Right lobe of liver (tissue), 6 donors: ENCODE data around the gene GNB3. TPM values are rescaled to one million over a fixed set of nuclear protein-coding genes. Genes with fewer than 3 reads are reported as not detected.
"Not testable (repeated sequence)": the region's sequence is repeated elsewhere in the genome, so short reads cannot be mapped to it uniquely, and the experiment has no call there.

Experiments
- ATAC-seq, 4 donors: fragments of 200-7000 bp; cut with Tn5 transposase; one replicate each; pipeline ENCODE4 v1.9.1; 2020; ENCODE audit warnings: mild to moderate bottlenecking in 4 of 4, moderate library complexity in 4 of 4
- DNase-seq, 3 donors: peaks; one replicate each; pipeline ENCODE4 v3.0.0-alpha.2; 2020
- H3K27ac ChIP-seq, 3 donors: fragments of 200-600 bp; one replicate each; pipeline ENCODE4 v1.8.0; 2022
- H3K27me3 ChIP-seq, 2 donors: fragments of 200-600 bp; one replicate each; pipeline ENCODE4 v1.8.0; 2022
- H3K36me3 ChIP-seq, 4 donors: fragments of 200-600 bp; sonication (generic) in 1 of 4; one replicate each; pipeline versions ENCODE4 v1.5.1 to v1.8.0; 2017 to 2022; ENCODE audit warnings: control low read depth in 1 of 4
- H3K4me1 ChIP-seq, 4 donors: fragments of 200-600 bp; sonication (generic) in 1 of 4; one replicate each; pipeline versions ENCODE4 v1.5.1 to v1.8.0; 2017 to 2022; ENCODE audit warnings: control low read depth in 1 of 4
- H3K4me3 ChIP-seq, 3 donors: fragments of 200-600 bp; one replicate each; pipeline ENCODE4 v1.8.0; 2022
- H3K9me3 ChIP-seq, 4 donors: fragments of 200-600 bp; sonication (generic) in 1 of 4; one replicate each; pipeline versions ENCODE4 v1.5.1 to v1.8.0; 2017 to 2022; ENCODE audit warnings: control low read depth in 1 of 4
- POLR2A ChIP-seq: fragments of 450-650 bp; IDR thresholded peaks from one replicate; pipeline ENCODE4 v1.6.1; 2017; ENCODE audit warnings: antibody characterized with exemption, mild to moderate bottlenecking
- WGBS: methylation state at CpG from one replicate; pipeline ENCODE4 v1.1.6; 2018; ENCODE audit warnings: low coverage, low lambda C conversion rate; ENCODE audit not compliant: insufficient coverage; ENCODE audit errors: missing lambda C conversion rate; 5-methylcytosine and 5-hydroxymethylcytosine counted together
- intact Hi-C, 2 donors: fragments of 100-400 bp; cut with DNase I; formaldehyde crosslinking; loops; one replicate each; pipeline versions ENCODE4 v1.11.2 to v1.14.1; 2022
- total RNA-seq, 6 experiments: library from RNA; depleted of rRNA in 2 of 6; stranded (reverse); fragments of >200 nt in 2 of 6; fragmentation: NEBNext Ultra II Directional in 3 of 6; extraction: Animal tissue kit (Norgen Biotek cat#: 25700) in 3 of 6; gene quantifications; one replicate each; pipeline versions ENCODE4 v1.1.0 to v1.2.4, GENCODE V29; 2016 to 2023
- TF ChIP-seq, protein P1 (sequence below), 4 donors: fragments of 200-600 bp in 3 of 4; fragments of 450-650 bp in 1 of 4; IDR thresholded peaks; one replicate each; pipeline versions ENCODE4 v1.5.1 to v1.8.0; 2016 to 2022; ENCODE audit warnings: antibody characterized with exemption in 4 of 4, mild to moderate bottlenecking in 2 of 4
- donor health status: DM: no; HTN: yes; CAD: no.
- donor health status: DM: no; HTN: no; CAD: no.
- donor health status: DM: no; HTN: no; CAD: no.
- donor health status: DM: no; HTN: yes; CAD: no.
- donor health status: DM: no; HTN: yes; CAD: no.

The GNB3 gene
- total RNA-seq, 6 experiments from 2014 or later = 0.17 to 0.51 (median 0.43) TPM; not detected in 2

DNA sequence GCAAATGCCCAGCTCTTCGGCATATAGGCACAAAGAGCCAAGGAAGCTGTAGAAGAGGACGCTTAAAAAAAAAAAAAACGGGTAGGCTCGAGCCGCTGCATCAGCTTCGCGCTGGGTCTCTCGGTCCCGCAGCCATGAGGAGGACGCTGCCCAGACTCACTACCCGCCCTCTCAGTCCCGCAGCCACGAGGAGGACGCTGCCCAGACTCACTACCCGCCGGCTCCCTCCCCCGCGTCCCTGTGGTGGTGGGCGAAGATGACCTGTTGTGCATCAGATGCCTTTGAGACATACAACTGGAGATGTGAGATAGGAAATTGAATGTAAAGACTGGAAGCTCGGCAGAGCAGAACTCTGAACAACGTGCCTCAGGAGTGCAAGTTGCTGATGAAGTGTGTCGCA, 43.8 kb downstream of the GNB3 start:
- 83% methylated on average over 22 of the region's 22 CpGs for WGBS
- ATAC-seq (no peak), DNase-seq (no peak)
- Histone ChIP-seq H3K4me1 (peaks cover 0 to 28% (median 2%) of the 10 kb centered on the region in 4 donors), H3K27ac (no peak overlapping the region), H3K4me3 (no peak overlapping the region), H3K36me3 (peaks cover 0 to 8% (median 0%) of the 10 kb centered on the region in 4 donors), H3K9me3 (no peaks in the 10 kb centered on the region), H3K27me3 (no peaks in the 10 kb centered on the region)
- intact Hi-C loops = no loop called here
- TF ChIP-seq POLR2A = no peak
- TF ChIP-seq, protein P1, sequence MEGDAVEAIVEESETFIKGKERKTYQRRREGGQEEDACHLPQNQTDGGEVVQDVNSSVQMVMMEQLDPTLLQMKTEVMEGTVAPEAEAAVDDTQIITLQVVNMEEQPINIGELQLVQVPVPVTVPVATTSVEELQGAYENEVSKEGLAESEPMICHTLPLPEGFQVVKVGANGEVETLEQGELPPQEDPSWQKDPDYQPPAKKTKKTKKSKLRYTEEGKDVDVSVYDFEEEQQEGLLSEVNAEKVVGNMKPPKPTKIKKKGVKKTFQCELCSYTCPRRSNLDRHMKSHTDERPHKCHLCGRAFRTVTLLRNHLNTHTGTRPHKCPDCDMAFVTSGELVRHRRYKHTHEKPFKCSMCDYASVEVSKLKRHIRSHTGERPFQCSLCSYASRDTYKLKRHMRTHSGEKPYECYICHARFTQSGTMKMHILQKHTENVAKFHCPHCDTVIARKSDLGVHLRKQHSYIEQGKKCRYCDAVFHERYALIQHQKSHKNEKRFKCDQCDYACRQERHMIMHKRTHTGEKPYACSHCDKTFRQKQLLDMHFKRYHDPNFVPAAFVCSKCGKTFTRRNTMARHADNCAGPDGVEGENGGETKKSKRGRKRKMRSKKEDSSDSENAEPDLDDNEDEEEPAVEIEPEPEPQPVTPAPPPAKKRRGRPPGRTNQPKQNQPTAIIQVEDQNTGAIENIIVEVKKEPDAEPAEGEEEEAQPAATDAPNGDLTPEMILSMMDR (IDR thresholded peaks at IDR 0.05) = no peak

DNA sequence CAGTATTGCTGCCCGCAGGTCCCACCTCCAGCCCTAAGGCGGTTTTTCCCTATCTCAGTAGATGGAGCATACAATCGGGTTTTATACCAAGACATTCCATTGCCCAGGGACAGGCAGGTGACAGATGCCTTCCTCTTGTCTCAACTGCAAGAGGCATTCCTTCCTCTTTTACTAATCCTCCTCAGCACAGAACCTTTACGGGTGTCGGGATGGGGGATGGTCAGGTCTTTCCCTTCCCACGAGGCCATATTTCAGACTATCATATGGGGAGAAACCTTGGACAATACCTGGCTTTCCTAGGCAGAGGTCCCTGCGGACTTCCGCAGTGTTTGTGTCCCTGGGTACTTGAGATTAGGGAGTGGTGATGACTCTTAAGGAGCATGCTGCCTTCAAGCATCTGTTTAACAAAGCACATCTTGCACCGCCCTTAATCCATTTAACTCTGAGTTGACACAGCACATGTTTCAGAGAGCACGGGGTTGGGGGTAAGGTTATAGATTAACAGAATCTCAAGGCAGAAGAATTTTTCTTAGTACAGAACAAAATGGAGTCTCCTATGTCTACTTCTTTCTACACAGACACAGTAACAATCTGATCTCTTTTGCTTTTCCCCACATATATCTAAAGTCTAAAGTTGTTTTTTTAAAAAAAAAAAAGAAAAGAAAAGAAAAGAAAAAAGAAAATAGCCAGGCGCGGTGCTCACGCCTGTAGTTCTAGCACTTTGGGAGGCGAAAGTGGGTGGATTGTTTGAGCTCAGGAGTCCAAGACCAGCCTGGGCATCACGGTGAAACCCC, 45.7 kb downstream of the GNB3 start:
- peaks cover 0 to 22% (median 2%) of the 10 kb centered on the region in 4 donors for H3K4me1 ChIP-seq
- H3K9me3 ChIP-seq, H3K4me3 ChIP-seq, DNase-seq, H3K36me3 ChIP-seq, ATAC-seq, H3K27ac ChIP-seq, intact Hi-C loops, H3K27me3 ChIP-seq: not testable (repeated sequence)
- WGBS = 71% methylated on average over 8 of the region's 15 CpGs

DNA sequence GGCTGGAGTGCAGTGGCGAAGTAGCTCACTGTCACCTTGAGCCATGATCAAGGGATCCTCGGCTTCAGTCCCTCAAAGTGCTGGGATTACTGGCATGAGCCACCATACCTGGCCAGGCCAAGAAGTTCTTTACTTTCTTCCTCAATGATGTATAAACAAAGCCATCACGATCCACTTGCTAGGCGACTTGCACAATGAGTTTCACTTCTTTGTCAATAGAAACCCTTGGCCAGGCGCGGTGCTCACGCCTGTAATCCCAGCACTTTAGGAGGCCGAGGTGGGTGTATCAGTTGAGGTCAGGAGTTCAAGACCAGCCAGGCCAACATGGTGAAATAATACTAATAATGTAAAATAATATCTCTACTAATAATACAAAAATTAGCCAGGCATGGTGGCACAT, 46.7 kb downstream of the GNB3 start:
- ATAC-seq (no peak), DNase-seq (no peak)
- H3K4me1 ChIP-seq = peaks cover 0 to 27% (median 2%) of the 10 kb centered on the region in 4 donors
- no peaks in the 10 kb centered on the region for H3K27me3 ChIP-seq
- intact Hi-C loops = no loop called here
- no peaks in the 10 kb centered on the region for H3K9me3 ChIP-seq
- 41% methylated on average over 8 of the region's 8 CpGs for WGBS
- TF ChIP-seq, protein P1 (IDR thresholded peaks at IDR 0.05) = no peak
- no peak for TF ChIP-seq POLR2A
- H3K4me3 ChIP-seq = no peak overlapping the region
- no peak overlapping the region for H3K27ac ChIP-seq
- peaks cover 0 to 8% (median 0%) of the 10 kb centered on the region in 4 donors for H3K36me3 ChIP-seq

DNA sequence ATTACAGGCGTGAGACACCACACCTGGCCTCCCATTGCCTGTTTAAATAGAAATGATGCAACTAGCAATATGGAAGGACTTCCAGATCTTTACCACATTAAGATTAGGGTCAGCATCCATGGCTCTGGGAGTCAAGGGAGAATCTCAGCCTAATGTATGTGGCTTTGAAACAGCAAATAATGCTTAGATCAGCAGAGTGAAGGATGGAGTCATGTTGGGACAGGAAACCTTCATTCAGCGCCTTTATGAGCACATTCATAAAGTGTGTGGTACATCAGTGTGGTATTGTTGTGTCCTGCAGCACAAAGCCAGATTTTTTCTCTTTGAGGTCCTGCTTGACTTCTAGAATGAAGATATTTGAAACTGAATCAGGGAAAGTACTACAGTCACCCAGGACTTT, 47.6 kb downstream of the GNB3 start:
- H3K9me3 ChIP-seq = no peaks in the 10 kb centered on the region
- ATAC-seq (no peak), DNase-seq (no peak)
- peaks cover 0 to 27% (median 2%) of the 10 kb centered on the region in 4 donors for H3K4me1 ChIP-seq
- H3K36me3 ChIP-seq = peaks cover 0 to 8% (median 0%) of the 10 kb centered on the region in 4 donors
- WGBS = 86% methylated on average over 1 of the region's 2 CpGs
- no peak overlapping the region for H3K27ac ChIP-seq
- no peak for TF ChIP-seq POLR2A
- intact Hi-C loops = no loop called here
- H3K4me3 ChIP-seq = no peak overlapping the region
- no peaks in the 10 kb centered on the region for H3K27me3 ChIP-seq

DNA sequence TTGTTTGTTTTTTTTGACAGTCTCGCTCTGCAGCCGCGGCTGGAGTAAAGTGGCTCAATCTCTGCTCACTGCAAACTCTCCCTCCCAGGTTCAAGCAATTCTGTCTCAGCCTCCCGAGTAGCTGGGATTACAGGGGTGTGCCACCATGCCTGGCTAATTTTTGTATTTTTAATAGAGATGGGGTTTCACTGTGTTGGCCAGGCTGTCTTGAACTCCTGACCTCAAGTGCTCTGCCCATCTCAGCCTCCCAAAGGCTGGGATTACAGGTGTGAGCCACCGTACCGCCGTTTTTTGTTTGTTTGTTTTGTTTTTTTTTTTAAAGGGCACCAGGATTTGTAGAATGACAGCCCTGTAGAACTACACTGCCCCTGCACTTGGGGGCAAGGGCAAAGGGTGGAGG, 48.1 kb downstream of the GNB3 start:
- H3K27ac ChIP-seq, H3K27me3 ChIP-seq, intact Hi-C loops, H3K4me3 ChIP-seq, DNase-seq, ATAC-seq, H3K9me3 ChIP-seq, H3K36me3 ChIP-seq: not testable (repeated sequence)
- peaks cover 0 to 27% (median 2%) of the 10 kb centered on the region in 4 donors for H3K4me1 ChIP-seq
- 22% methylated on average over 7 of the region's 7 CpGs for WGBS

DNA sequence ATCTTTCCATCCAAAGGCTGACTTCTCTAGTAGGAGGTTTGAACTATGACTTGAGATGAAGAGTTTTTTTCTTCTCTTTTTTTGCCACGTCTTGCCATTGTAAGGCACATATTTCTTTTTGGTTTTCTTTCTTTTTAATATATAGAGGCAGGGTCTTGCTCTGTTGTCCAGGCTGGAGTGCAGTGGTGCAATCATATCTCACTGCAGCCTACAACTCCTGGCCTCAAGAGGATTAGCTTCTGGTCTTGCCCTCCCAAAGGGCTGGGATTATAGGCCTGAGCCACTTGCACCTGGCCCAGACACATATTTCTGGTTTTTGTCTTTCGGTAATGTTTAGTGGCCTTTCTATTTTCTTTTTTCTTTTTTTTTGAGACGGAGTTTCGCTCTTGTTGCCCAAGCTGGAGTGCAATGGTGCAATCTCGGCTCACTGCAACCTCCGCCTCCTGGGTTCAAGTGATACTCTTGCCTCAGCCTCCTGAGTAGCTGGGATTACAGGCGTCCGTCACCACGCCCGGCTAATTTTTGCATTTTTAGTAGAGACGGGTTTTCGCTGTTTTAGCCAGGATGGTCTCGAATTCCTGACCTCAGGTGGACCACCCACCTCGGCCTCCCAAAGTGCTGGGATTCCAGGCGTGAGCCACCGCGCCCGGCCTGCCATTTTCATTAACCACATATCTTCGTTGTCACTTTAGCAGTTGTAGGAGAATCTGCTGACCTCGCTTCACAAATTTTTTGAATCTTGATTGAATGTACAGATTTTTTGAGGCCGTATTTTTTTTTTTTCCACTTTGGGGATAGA, 49.2 kb downstream of the GNB3 start:
- Histone ChIP-seq H3K4me1 (peaks cover 0 to 27% (median 2%) of the 10 kb centered on the region in 4 donors), H3K27ac (peak overlapping the region; percentile 82 to 93 (median 90))
- DNase-seq, ATAC-seq, intact Hi-C loops, H3K27me3 ChIP-seq, H3K9me3 ChIP-seq, H3K4me3 ChIP-seq, H3K36me3 ChIP-seq: not testable (repeated sequence)
- WGBS = 88% methylated on average over 21 of the region's 21 CpGs
